GM10847 (cell line): ENCODE results near the gene TMEFF2.

Source experiments
- POLR2A ChIP-seq: IDR thresholded peaks from 2 replicates; pipeline ENCODE4 v1.6.1; 2011; ENCODE audit not compliant: insufficient read length; ENCODE audit errors: extremely low read depth

Gene TMEFF2, protein sequence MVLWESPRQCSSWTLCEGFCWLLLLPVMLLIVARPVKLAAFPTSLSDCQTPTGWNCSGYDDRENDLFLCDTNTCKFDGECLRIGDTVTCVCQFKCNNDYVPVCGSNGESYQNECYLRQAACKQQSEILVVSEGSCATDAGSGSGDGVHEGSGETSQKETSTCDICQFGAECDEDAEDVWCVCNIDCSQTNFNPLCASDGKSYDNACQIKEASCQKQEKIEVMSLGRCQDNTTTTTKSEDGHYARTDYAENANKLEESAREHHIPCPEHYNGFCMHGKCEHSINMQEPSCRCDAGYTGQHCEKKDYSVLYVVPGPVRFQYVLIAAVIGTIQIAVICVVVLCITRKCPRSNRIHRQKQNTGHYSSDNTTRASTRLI

DNA sequence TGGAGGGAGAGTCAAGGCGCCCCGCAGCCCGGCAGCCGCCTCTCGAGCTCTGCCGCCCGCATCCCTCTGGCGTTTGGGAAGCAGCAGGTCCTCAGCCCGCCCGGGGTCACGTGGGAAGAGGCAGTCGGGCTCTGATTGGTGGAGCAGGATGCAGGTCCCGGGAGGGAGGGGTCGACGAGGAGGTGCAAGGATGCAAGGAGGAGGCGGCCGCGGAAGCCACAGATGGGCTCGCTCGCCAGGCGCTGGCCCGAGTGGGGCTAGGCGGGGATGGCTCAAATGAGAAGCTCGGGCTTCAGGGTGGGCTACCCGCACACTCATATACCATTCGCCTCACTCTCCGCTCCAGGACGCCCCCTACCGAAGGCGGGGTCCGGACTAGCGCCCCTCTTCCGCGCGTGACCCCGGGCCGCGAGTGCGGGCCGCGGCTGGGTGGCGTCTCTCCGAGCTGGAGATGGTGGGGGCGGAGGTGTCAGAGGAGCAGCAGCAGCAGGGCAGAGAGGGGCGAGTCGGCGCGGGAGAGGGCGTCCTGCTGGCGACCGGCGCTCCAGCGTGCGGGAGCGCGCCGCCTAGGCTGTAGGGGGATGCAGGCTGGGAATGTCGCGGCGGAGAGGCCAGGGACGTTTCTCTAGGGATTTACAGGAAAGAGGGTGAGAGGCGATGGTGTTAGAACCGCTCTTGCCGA is at the start of gene TMEFF2:
Gene TMEFF2, minus strand, starts transcription at position 68 of the 682 bp plus-strand sequence. CDS start 409 bp downstream, outside the sequence.
- no peak for TF ChIP-seq POLR2A

DNA sequence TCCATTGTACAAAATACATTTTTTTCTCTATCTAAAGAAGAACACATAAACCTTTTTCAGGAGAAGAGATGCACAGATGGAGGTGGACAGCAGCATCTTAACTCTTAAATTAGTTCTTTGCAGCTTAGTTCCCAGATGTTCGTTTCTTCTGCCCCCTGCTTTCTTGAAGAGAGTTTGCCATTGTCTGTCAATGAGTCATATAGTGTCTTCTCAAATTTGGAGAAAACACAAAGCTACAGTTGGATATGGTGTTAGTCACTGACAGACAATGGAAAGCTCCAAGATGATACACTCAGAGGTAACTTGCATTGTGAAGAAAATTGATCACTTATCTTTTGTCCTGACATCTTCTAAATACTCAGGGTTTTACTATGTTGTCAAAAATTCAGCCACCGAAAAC is 48.8 kb upstream of the TMEFF2 start:
- no peak for TF ChIP-seq POLR2A

DNA sequence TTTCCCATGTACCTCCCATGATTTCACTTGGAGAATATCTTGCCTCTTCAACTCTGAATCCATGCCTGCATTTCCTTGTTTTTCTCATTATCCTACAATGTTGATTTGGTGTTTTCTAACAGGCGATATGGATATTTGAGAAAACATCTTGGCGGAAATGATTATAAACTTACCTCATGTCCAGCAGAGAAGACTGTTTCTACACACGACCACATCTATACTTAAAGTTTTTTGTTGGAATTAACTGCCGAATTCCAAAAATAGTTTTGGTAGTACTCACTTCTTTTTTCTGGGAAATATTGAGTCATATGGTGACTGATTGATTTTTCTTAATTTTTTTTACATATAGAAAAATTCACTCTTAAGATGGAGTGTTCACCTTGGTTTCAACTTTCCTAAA is 41.4 kb upstream of the TMEFF2 start:
- no peak for TF ChIP-seq POLR2A

DNA sequence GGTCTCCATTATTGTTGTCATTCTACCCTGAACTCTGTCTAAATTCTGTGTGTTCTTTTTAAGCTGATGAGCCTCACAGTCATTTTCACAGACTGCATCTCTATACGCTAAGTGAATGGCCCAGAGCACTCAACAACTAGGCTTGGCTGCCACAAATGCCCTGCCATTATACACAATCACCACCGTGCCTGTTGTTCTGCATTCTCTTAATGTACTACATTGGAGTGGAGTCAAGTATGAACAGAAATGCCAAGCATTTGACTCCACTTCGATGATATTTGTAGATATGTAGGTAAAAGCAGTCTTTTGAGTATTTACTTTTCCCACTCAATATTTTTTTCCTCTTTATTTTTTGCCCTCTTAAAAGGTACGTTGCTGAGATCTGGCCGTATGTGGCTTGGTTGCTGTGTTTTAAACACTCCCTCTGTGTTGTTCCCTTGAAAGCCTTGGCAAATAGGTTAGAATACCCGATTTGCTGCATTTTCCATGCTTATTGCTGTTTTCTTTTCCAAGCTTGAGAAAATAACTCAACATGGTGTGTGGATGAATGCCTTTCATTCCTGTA is 36.2 kb upstream of the TMEFF2 start:
- TF ChIP-seq POLR2A, result no peak

DNA sequence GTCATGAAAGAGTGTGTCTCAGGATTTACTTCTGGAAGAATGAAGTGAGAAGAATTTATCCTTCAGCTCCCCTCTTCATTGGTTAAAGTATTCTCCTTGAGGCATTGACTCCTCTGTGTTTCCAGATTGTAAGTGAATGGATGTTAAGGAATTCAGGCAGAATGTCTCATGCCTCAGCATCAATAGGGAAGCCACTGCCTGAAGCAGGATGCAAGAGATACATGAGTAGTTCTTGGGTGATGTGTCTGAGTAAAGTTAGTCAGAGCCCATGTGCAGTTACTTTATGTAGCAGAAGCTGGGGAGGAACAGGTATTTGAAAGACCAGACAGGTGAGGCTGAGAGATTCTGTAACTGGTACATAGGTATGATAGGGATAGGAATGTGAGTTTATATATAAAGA is 34.0 kb upstream of the TMEFF2 start:
- no peak for TF ChIP-seq POLR2A

DNA sequence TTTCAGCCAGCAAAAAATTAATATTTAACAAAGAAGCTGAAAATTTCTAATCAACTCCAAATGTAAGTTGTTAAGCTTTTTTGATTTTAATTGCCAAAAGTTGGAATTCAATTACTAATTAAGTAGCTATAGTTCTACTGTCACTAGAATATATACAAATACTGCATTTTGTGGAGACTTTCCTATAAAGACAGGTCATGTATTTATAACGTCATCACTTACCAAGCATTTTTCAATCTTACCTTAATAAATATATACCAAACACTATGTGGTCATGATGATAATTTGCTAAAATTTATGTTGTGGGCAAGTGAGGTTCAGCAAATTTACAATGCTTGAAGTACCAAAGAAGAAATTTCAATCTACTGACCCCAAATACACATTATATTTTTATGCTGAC is 24.2 kb upstream of the TMEFF2 start:
- no peak for TF ChIP-seq POLR2A

DNA sequence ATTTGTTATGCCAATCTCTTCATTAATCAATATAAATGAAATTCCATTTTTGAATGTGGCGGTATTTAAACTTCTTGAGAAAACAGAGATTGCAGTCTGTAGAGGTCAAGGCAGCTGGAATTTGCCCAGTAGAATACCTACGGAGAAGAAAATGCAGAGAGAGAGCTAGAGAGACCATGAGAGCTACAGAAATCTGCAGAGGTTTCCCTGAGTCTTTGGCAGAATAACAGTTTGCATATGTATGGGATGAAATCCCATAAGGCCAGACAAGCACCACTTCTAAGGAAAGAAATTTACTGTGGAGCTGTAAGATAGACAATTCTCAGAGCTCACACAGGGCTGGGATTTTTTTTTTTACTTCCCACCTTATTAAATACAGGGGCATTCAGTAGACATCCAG is 23.6 kb upstream of the TMEFF2 start:
- TF ChIP-seq POLR2A, result no peak

DNA sequence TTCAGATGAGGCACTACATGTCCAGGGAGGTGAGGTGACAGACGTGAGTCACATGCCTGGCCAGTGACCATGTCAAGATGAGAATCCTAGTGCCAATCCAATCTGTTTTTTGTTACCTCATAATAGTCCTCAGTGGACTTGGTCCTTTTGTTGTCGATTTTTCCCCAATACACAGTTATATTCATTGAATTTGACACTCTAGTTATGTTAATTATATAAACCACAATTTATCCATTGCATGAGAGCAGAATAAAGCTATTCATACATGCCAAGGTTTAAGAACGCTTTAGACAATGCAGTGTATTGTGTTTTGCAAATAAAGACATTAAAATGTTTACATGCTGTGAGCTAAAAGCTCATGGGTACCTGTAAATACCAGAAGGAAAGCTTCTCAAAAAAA is 21.6 kb upstream of the TMEFF2 start:
- no peak for TF ChIP-seq POLR2A

DNA sequence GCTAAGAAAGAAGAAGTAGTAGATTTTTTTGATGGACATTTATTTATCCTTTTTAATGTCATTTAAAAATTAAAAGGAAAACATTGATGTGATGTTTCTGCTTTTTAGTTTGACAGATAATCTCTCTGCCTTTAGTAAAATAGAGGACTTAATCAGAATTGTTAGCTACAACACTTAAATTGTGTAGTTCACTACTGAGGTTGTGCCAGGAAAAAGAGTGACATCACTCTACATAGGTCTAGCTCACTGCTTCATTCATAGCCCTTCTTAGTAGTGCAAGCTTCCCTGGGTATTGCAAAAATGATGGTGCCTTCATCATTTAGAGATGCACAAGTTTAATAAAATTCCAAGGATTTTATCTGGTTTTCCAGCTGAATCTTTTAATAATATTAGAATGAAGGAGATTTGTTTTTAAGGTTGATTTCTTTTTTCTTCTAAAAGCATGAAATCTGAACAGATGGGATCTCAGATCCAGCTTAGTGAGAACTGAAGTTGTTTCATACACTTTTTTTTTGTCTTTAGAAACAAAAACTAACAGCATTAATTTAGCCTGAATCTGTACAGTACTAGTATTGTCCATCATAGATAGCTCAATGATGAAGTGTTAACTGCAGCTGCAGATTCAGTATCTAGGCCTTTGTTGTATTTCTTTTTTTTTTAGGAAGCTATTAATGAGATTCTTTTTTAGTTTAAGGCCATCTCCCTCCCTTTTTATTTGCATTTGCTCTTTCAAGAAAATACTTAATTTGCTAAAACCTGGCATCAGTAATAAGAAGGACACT is 20.6 kb upstream of the TMEFF2 start:
- no peak for TF ChIP-seq POLR2A

DNA sequence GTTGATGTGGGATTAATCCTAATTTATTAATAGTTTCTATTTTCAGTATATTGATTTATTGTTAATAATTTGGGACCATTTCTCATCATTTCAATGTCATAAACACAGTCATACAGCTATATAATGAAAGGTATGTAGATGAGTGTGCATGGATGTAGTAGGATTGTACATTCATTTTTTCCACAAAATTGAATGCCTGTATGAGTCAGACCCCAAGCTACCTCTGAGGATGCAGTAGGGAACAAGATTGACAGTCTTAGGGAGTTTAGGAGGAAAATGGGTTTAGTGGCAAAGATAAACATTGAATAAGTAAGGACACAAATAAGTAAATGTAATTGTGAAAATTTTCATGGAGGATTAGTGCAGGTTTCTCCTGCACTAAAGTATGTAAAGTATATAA is 14.1 kb upstream of the TMEFF2 start:
- TF ChIP-seq POLR2A, result no peak

DNA sequence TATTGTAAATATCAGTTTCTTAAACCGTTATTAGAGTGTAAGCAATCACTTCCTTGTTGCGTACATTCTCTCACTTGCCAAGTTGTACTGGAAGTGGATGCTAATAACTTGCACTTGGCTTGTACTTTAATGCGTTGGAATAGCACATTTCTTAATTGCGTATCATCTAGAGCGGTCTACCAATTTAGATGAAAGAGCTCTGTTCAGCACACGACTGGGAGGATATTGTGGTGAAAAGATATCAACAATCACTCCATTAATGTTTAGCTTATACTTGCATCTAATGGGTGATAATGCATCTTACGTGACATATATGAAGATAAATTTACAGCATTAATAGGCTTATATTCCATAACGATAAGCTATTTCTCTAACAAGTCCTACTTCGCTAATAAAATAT is 11.7 kb upstream of the TMEFF2 start:
- no peak for TF ChIP-seq POLR2A

DNA sequence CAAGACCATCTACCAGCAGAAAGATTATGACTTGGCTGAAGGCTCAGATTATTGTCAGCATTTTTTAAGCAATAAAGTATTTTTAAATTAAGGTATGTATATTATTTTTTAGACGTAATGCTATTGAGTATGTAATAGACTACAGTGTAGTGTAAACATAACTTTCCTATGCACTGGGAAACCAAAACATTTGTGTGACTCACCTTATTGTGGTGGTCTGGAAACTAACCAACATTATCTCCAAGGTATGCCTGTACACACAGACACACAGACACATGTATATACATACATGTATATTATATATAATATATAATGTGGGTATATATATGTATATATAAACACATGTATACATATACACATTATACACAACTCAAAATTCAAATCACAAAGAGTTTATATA is 9.1 kb upstream of the TMEFF2 start:
- no peak for TF ChIP-seq POLR2A

DNA sequence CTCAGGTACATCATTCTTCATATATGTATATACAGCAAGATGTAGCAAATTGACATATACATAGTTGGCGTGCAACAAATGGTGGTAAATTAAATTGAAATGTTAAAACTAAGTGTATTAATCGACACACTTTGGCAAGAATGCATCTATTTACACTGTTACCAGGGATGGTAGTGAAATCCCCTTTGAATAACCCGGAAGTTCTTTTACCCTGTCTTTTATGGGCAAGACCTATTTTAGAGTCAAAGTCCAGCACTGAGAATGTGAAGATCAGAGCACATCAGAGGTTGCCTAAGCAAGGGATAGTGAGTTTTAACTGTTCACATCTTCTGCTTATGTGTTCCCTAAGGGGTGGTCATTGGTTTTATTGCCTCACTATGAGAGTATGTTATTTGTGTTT is 7.6 kb upstream of the TMEFF2 start:
- no peak for TF ChIP-seq POLR2A

DNA sequence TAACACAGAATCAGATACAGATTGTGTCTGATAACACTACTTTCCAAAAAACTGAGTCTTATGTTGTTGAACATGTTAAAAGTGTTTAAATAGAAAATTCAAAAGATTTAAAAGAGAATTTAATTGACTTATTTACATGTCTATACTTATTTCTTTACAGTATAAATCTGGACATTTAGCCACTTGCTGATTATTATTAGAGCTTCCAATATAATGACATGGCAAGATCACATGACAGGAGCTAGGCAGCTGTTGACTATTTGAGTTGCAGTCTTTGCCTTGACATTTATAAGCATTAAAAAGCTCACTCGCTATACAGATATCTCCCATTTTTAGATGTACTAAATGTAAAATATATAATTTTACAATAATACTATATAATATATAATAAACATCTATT is 6.4 kb upstream of the TMEFF2 start:
- no peak for TF ChIP-seq POLR2A

DNA sequence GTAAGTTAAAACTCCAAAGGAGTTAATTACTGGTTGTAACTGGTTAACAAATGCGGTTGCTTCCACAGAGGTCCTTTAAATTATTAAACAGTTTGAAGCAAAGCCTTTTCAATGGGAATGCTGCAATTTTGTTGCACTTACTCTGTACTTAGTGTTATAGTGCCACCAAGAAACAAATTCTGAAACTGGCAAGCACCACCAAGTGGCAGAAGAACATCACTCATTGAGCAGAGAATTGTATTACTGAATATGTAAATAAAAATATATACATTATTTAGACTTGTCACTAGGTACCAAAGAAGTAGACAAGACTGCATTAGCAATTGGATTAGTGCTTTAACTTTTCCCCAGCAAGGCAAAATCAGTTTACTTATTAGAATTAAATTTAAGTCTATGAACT is 2.6 kb upstream of the TMEFF2 start:
- no peak for TF ChIP-seq POLR2A
